Stimulated activated CD4-positive, alpha-beta T cell treated with anti-CD3 and anti-CD28 coated beads, TNF-alpha, amount 100 ng/mL, for 24 hours (primary cell): ENCODE measurements around the gene RPS21.

Experiments
- DNase-seq, 3 experiments: peaks; one replicate each; pipeline ENCODE4 v3.0.0-alpha.2; 2020; ENCODE audit warnings: low read depth in 3 of 3

RPS21 gene

DNA sequence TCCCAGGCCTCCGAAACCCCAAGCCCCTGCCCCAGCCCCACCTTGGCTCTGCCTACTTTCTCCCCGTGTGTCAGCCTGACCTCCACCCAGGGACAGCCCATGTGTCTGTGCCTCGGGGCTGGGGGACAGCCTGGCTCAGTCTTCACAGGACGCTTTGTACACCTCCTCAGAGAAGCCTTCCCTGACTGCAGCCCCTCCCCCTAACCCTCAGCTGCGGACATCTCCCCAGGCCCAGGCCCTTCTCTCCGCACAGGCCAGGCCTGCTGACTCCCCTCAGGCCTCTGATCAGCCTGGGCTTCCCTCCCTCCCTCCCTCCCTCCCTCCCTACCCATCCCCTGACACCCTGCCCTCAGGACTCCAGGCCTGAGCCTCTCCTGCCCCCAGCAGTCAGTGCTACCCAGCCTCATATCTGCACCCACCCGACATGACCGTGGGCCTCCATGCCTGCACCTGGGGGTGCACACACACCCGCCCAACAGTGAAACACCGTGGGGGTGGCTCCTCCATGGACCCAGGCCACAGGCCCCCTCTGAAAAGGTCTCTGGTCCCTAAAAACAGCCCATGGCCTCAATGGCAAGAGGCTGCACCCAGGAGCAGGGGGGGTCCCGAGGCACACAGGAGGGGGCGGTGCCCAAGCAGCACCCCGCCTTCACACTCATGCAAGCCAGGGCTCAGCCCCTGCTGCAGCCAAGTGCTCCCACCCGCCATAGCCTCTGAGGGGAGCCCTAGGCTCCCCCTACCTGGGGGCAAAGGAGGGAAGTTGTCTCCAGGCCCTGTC is 32.7 kb upstream of the RPS21 start:
- no peak for DNase-seq

DNA sequence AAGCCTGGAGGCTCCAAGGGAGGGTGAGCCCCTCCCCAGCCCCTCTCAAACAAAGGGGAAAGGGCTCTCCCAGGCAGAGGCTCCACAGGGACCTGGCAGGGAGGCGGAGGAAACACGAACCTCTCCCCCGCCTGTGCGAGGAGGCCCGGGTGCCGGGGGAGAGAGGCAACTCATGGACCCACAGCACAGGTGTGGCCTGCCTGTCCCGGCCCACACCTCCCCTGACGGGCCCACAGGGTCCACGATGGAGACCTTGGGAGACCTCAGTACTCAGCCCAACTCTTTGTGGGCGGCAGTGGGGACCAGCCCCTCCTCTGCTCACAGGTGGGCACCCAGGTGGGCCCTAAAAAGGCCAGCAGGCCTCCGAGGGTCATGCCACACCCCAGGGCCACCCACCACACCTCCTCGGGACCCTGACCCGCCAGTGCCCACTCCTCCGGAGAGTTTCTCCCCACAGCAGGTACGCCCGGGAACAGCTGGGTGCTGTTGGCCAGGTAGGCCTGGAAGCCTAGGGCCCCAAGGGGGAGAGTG is 32.0 kb upstream of the RPS21 start:
- DNase-seq = no peak

DNA sequence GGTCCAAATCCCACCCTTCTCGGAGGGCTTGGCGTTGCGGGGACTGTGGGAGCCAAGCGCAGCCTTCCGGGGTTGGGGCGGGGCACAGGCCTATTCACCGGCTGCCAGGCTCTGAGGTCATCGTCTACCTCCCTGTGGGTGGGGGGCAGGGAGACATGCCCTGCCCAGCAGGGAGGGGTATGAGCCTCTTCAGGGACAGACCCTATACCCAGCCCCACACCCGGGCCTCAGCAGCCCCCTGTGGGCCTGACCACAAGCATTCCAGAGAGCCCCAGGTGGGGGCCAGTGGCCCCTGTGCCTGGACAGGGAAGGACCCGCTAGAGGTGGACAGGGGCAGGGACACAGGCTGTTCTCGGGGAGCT is 31.4 kb upstream of the RPS21 start:
- no peak for DNase-seq

DNA sequence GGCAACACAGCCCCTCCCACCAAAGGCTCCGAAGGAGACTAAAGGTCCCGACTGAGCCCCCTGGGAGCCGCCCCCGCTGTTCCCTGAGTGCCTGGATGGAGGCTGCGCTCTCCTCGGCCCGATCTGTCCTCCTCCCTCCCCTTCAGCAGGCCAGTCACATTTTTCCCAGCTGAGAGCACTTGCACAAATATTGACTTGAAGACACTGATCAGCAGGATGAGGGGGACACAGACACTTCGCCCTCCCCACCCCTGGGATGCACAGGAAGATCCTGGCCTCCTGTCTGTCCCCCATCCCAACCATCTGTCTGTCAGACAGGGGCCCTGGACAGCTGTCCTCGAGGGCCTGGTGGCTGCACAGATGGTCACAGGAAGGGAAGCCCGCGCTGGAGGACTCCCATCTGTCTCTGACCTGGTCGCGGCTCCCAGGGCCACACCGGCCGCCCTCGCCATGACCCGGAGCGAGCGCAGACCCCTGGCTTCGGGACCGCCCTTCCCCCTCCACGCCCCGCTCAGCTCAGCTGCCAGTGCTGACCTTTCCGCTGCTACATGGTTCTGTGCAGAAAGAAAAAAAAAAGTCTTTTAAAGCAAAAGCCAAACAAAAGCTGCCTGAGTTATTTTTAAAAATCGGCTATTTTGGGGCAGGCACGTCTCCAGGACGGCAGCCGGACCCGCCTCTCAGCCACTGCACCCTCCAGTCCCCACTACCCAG is 30.9 kb upstream of the RPS21 start:
- DNase-seq = no peak

DNA sequence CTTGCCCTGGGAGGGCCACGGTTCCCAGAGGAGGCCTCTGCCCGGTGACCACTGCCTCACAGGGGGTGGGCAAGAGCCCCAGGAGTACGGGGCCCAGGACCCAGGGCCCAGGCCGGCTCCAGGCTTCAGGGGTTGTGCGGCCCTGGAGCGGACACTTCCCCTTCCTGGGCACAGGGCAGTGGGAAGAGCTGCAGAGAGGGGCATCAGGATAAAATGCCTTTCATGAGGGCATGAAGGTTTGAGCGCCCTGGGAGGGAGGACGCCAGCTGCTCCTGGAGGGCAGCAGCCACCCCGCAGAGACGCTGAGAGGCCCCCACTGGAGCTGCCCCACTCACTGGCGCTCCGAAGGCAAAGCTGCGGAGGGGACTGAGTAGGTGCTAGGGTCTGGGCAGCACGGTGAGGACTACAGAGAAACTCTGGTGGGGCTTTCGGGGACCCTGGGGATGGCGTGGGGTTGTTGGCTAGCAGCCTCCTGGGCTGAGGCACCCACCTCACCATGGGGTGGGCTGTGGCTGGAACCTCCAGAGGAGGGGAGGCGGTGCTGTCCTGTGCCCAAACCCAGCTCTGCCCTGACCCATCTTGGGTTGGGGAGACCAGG is 30.2 kb upstream of the RPS21 start:
- no peak for DNase-seq

DNA sequence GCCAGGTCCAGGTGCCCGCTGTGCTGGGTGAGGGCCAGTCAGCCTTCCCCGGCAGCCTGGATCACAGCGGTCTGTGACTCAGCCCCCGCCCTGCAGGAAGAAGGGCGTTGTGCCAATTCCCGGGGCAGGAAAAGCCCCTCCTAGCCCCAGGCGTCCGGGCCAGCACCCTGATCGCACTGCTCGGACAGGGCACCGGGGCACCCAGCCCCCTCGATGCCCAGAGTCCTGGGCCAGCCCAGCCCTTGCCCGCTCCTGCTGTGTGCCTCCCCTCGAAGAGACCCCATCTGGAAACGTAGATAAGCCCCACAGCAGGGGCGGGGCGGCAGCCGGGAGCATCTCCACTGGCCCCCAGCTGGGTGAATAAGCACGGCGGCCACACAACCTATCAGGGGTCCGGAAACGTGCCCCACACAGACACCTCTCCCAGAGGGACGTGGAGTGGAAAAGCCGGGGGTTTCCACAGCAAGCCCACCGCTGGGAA is 29.7 kb upstream of the RPS21 start:
- DNase-seq = no peak

DNA sequence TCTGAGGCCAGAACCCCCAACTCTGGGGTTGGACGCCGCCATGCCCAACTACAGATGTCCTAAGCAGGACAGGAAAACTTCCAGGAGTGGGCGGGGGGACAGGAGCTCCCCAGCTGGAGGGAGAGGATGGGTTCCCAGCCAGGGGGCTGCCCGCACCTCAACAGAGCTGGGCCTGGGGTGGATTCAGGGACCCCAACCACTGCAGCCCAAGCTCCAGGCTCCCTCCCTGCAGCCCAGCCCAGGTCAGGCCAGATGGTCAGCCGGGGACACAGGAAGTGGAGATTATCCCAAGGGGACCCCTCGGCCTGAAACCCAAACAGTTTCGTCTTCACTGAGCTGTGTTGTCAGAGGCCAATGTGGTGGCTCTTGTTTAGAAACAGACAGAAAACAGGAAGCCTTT is 29.2 kb upstream of the RPS21 start:
- DNase-seq = no peak

DNA sequence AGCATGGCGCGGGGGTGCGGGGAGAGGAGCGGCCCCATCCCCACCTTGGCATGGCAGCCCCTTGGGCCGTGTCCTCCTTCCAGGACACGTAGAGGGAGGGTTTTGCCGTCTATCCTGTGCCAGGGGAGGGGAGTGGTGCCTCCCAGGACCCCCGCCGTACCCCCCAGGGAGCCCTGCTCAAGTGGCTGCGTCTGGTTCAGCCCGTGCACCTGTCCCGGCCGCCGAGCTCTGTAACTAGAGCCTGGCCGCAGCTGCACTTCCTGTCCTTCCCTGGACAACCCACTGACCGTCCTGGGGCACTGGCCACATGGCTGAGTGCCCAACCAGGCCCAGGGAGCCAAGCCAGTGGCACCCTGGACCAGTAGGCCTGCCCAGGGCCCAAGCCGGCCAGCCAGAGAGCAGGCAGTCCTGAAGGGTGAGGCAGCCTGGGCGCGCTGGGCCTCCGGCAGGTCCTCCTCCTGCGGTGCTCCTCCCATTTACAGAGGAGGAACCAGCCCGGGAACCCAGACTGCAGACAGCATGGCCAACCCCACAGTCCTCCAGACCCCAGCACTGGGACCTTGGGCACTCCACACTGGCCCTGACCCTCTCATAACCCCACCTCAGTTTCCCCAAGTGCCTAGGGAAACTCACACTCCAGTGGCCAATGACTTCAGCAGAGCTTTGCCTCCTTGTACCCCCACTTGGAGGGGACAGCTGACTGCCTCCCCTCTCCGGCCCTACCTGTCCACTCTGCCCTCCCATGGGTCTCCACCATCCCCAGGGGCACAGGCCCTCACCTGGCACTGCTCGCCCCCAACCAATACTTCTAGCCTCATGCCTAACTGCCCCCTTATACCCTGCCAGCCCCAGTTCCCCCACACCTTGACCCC is 28.5 kb upstream of the RPS21 start:
- no peak for DNase-seq

DNA sequence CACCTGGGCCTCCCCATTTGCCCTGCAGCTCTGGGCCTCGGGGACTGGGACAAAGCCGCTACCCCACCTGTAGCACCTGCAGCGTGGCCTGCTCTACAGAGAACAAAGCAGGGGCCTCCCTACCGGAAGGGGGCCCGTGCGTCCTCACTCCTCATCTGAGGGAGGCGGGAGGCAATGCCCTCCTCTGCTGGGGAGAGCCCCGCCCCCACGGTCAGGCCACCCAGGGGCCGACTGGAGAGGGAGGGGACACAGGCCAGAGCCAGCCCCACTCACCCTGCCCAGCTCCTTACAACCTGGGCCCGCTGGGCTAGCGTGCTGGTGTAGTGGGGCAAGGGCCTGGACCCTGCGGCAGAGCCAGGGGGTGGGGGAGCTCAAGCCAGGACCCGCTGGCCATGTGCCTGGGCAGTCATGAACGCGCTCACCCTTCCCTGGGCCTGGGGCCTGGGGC is 27.8 kb upstream of the RPS21 start:
- DNase-seq = no peak

DNA sequence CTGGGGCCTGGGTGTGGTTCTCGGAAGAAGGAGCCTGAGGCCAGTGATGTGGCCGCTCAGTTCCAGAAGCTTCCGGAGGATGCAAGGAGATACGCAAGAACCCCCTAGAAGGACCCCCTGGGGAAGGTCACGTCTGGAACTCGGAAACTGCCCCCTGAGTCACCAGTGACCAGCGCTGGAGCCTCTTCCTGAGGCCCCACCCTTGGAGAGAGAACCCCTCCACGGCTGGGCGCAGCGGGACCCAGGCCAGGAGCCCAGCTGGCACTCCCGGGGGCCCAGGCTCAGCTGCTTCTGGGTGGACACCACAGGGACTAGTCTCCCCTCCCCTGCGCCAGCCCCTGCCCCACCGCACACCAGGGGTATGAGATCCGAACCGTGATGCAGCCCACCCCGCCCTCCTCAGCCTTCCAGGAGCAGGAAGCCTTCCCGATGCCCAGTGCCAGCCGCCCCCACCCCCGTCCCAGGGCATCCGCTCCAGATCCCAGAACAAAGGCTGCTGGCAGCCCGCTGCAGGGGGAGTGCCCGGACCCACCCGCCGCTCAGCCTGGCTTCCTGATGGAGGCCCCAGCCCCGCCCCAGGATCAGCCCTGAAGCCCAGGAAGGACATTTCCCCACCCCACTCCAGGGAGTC is 27.3 kb upstream of the RPS21 start:
- DNase-seq = no peak

DNA sequence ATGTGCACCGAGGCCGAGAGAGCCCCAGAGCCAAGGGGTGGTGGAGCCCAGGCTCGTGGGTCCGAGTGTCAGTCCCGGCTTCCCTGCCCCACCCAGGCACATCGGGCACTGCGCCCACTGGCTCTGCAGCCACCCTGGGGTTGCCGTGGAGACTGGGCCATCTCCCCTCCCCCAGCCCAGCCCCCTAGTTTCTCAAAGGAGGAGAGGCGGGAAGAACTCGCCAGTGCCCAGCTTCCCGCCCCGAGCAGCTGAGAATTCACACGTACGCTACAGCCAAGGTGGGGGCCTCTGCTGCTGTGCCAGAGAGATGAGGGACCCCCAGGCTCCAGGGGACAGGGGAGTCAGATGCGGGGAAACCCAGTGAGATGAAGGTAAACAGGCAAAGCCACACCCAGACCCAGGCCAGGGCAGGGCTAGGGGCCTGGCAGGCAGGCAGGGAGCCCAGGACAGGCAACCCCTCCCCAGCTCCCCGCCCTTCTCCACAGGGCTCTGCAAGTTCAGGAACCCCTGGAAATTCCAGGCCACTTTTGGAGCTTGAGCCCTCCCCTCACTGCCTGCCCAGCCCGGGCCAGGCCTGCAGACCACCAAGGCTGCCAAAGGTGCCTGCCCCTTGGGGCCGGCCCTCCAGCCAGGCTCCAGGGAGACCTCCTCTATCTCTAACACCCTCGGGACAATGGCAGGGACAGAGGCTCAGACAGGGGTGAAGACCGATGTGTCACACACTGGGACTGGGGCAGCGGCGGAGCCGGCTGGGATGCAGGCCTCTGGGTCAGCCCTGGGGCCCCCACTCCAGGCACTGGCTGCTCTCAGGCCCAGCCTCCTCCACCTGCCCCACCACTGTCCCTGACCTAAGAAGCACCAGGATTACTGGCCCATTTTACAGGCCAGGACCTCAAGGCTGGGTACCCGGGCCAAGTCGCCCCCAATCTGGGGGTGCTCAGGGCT is 25.8 kb upstream of the RPS21 start:
- DNase-seq = no peak

DNA sequence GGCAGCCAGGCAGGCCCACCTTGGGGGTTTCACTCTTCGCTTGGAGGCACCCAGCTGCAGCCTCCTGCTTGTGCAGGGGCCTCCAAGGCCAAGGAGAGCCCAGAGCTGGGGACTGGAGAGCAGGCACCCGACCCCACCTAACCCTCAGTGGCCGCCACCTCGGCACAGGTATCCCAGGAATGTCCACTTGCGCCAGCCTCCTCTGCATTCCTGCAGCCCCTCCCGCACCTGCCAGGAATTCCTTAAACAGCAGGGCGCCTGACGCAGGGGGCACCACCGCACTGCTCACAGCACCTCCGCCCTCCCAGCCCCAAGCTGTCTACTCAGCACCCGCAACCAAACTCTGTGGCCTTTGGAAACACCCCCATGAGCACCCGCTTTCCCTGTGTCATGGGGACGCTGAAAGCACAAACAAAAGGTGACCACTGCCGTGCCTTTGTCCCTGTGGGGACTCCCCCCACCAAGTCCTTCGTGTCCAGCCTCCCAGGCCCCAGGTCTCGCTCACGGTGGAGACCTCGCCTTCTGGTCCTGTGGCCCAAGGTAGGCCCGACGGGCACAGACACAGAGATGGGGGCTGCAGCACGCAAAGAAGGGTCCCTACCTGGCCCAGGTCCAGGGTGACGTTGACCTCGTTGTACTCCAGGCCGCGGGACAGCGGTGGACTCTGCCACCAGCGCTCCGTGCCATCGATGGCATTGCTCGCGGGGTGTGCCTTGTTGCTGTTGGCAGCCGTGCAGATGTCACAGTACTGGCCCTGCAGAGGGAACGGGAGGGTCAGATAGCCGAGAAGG is 24.9 kb upstream of the RPS21 start:
- DNase-seq = no peak

DNA sequence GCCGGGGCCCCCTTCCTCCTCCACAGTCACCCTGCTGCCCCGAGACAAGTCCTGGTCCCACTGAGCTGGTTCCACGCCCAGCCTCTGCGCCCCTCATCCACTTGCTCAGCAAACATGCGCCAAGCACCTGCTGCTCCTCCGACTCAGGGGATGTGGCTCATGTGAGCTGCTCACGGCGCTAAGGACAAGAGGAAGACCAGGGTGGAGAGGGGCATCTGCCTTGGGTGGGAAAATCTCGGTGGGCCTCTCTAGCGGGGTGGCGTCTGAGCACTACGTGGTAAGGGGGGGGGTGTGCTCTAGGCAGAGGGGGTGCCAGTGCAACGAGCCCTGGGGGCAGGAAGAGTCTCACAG is 24.3 kb upstream of the RPS21 start:
- DNase-seq = no peak

DNA sequence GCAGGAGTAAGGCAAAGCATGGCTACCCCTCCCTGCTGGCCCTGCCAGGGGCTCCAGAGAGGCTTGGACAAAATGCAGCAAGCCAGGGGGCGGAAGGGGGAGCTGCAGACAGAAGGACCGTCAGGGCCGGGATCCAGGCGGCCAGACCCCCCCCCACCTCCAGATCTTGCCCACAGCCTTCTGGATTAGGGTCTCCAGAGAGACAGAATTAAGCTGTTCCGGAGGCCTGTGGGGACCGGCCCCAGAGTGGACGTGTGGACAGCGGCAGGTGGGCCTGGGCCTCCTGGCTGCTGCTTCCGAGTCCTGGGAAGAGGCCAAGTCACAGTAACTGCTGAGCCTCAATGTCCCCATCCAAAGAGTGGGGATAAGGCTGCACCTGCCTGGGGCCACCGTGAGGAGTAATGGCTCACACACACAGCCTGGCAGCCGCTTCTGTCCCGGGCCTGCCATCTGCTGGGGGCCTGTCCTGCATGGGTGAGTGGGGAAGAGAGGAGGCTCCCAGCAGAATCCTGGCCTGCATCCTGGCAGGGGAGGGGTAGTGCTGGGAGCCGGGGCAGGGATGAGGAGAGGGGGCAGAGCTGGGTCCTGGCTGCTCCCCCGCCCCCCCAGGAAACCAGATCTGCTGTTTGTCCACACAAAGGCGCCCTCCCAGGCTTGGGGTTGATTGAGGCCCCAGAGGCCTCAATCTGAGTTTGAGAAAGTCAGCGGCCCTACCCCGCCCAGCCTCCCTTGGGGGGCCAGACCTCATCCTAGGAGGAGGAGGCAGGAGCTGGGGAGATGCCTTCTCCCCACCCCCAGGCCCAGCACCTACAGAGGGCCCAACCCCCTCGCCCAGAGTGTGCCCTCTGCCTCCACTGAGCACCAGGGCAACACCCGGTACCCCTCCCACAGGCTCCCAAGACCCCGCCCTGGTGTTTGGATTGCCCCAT is 23.6 kb upstream of the RPS21 start:
- DNase-seq = no peak

DNA sequence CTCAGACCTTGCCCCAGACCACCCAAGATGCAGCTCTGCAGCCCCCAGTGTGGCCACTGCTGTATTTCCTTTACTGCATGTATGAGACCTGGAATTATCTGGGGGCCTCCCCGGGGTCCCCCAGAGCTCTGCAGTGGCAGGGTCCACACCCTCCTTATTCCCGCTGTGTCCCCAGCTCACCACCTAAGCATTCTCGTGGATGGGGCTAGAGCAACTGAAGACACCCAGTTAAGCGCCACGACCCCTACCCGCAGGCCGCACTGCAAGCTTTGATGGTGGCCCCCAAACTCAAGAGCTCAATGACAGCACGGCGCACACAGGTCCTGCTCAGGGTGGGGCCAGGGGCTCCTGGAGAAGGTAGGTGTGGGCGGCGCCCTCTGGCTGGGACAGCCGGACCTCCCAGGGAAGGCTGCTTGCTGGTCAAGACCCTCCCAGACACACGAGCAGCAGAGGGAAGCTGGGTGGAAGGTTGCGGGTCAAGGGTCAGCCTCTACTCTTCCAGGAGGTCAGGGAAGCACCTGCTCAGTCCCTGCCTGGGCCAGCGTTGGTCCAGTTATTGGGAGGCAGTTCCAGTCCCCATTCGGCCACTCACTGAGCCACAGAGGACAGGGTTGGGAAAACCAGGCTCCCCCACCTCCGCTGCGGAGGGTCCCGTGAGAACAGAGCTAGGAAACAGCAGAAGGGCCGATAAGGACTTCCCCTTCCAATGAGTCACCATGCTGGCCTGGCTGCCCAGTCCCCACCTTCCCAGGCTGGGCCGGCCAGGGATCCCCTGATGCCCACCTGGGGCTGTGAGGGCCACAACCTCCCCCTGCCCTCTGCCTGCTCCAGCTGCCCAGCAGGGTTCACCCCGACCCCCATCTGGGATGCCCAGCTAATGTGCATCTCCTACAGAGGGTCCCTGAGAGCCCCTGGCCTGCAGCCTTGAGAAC is 22.7 kb upstream of the RPS21 start:
- no peak for DNase-seq

DNA sequence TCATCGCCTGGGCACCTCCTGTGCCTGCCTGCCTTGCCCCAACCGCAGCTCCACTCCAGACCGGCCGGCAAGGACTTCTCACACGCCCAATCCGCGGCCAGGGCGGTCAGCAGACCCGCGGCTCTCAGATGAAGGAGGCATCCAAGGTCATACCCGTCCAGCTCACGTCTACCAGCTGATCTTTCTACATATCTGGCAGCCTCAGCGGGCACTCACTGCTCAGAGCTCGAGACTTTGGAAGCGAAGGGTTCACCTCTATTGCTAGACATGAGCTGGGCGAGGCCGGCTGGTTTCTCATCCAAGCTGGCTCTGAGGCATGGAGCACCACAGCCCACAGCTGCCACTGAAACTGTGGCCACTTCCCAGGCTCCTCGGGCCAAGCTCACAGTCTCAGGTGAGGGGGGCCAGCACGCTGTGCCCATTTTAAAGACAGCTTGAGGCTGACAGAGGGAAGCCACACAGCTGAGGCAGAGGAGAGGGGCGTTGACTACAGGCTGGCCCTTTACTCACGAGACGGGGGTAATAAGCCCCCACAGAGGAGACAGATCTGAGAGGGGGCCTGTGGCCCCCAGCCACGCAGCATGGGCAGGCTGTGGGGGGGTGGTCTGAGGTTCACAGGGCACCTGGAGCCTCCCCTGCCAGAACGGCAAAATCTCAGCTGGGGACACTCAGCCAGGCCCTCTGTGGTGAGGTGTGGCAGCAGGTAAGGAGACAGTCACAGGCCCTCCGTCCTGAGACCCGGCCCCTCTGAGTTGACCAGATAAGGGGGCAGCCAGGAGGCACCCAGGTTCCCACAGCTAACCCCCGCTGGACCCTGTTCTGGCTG is 21.8 kb upstream of the RPS21 start:
- DNase-seq = no peak
